SK-N-SH (cell line): Measurements from ENCODE around the gene ZBTB26.

Experiments used
- CTCF ChIP-seq: fragments of 200-600 bp; sonication (generic); IDR thresholded peaks from 2 replicates; pipeline ENCODE4 v1.6.1; 2017; ENCODE audit warnings: antibody characterized with exemption, mild to moderate bottlenecking, moderate library complexity
- JUND ChIP-seq: IDR thresholded peaks from 2 replicates; pipeline ENCODE4 v1.4.0; 2012
- SIN3A ChIP-seq: IDR thresholded peaks from 2 replicates; pipeline ENCODE4 v1.6.1; 2012; ENCODE audit warnings: low read depth, mild to moderate bottlenecking, low read length, moderate library complexity, borderline replicate concordance
- SMC3 ChIP-seq: IDR thresholded peaks from 2 replicates; pipeline ENCODE4 v1.6.1; 2012; ENCODE audit warnings: low read depth, low read length, improper control_type of control experiment
- ZBTB33 ChIP-seq: IDR thresholded peaks from 2 replicates; pipeline ENCODE4 v1.4.0; 2012; ENCODE audit warnings: low read depth, borderline replicate concordance

DNA sequence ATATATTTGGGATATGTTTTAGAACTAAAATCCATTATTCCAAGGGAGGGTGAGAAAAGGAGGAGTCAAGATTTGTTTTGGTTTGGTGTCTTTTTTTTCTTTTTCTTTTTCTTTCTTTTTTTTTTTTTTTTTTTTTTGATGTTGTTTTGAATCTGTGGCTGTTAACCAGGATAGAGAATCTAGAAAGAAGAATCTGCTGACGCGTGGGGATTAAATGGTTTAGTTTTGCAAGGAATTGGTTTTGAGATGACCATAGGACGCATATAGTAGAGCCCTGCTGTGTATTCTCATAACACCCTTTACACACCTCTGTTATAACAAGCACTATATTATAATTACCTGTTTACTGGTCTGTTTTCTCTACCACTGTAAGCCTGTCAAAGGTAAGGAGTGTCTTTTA lies 19.0 kb upstream of the ZBTB26 start:
- TF ChIP-seq CTCF (no peak), JUND (no peak), SIN3A (no peak), SMC3 (no peak), ZBTB33 (no peak)
